Erythroblast (primary cell): ENCODE results near the gene C1orf216.

Experiments used
- GATA1 ChIP-seq: IDR thresholded peaks from 2 replicates; pipeline ENCODE4 v1.6.1; 2011; ENCODE audit warnings: low read depth, mild to moderate bottlenecking, control low read depth, low read length, moderate library complexity
- POLR2A ChIP-seq: IDR thresholded peaks from 2 replicates; pipeline ENCODE4 v1.6.1; 2011; ENCODE audit warnings: mild to moderate bottlenecking, low read length

GRCh38 chr1:35708441-35708921, 10.2 kb downstream of the C1orf216 start:
- TF ChIP-seq POLR2A = no peak
- no peak for TF ChIP-seq GATA1
